ACC112 (cell line): Measurements from ENCODE around the gene NAV2.

Experiments used
- H2AFZ ChIP-seq: fragments of 200-600 bp; sonication (generic); one replicate; pipeline ENCODE4 v1.6.0; 2017; ENCODE audit warnings: antibody characterized with exemption, low read length; ENCODE audit not compliant: unreplicated experiment
- H3K27ac ChIP-seq: fragments of 200-600 bp; sonication (generic); 2 replicates; pipeline ENCODE4 v1.5.1; 2014; ENCODE audit warnings: low read depth, mild to moderate bottlenecking, antibody characterized with exemption, low read length, moderate library complexity
- H3K27me3 ChIP-seq: fragments of 200-600 bp; sonication (generic); 2 replicates; pipeline ENCODE4 v1.6.1; 2014; ENCODE audit warnings: mild to moderate bottlenecking, antibody characterized with exemption, low read length, moderate library complexity, mixed read lengths; ENCODE audit not compliant: insufficient read depth
- H3K36me3 ChIP-seq: fragments of 200-600 bp; sonication (generic); 2 replicates; pipeline ENCODE4 v1.6.1; 2016; ENCODE audit warnings: mild to moderate bottlenecking, antibody characterized with exemption, low read length, moderate library complexity, mixed read lengths; ENCODE audit not compliant: insufficient read depth
- H3K4me1 ChIP-seq: fragments of 200-600 bp; sonication (generic); one replicate; pipeline ENCODE4 v1.6.1; 2016; ENCODE audit warnings: low read length, mixed read lengths; ENCODE audit not compliant: insufficient read depth, unreplicated experiment, control insufficient read depth
- H3K4me3 ChIP-seq: fragments of 200-600 bp; sonication (generic); 2 replicates; pipeline ENCODE4 v1.5.1; 2014; ENCODE audit warnings: mild to moderate bottlenecking, low read depth, low read length
- H3K79me2 ChIP-seq: fragments of 200-600 bp; sonication (generic); one replicate; pipeline ENCODE4 v1.6.0; 2016; ENCODE audit warnings: low read length; ENCODE audit not compliant: control insufficient read depth, unreplicated experiment, insufficient read depth

NAV2 gene

GRCh38 chr11:19775622-19776021 lies 63.0 kb downstream of the NAV2 start:
- Histone ChIP-seq H3K4me3 (no peak overlapping the region), H3K4me1 (peaks cover 37% of the 10 kb centered on the region), H3K79me2 (peaks cover 95% of the 10 kb centered on the region), H3K36me3 (0 out of 2 replicates have a peak, but pooled peaks cover 6% of the 10 kb centered on the region), H3K27ac (no peak overlapping the region), H3K27me3 (no peaks in the 10 kb centered on the region), H2AFZ (no peak overlapping the region)

GRCh38 chr11:19777039-19777376 lies 64.4 kb downstream of the NAV2 start:
- Histone ChIP-seq H2AFZ (no peak overlapping the region), H3K36me3 (peaks cover 8% of the 10 kb centered on the region), H3K27ac (peak overlapping the region; percentile 68; the same call in 1 of the 2 replicates), H3K4me3 (peak overlapping the region; percentile 62), H3K27me3 (no peaks in the 10 kb centered on the region), H3K79me2 (peaks cover 95% of the 10 kb centered on the region), H3K4me1 (peaks cover 23% of the 10 kb centered on the region)

- Histone ChIP-seq H3K79me2 (peaks cover 95% of the 10 kb centered on the region), H3K4me3 (peak overlapping the region; percentile 62), H2AFZ (no peak overlapping the region), H3K27ac (peak overlapping the region; percentile 68; the same call in 1 of the 2 replicates), H3K27me3 (no peaks in the 10 kb centered on the region), H3K4me1 (peaks cover 18% of the 10 kb centered on the region), H3K36me3 (peaks cover 13% of the 10 kb centered on the region)
These were observed 64.9 kb downstream of the NAV2 start for GRCh38 chr11:19777377-19778102.

- no peaks in the 10 kb centered on the region for H3K27me3 ChIP-seq
- no peak overlapping the region for H2AFZ ChIP-seq
- no peak overlapping the region for H3K27ac ChIP-seq
- H3K36me3 ChIP-seq, result peaks cover 11% of the 10 kb centered on the region
- peaks cover 18% of the 10 kb centered on the region for H3K4me1 ChIP-seq
- peaks cover 92% of the 10 kb centered on the region for H3K79me2 ChIP-seq
- H3K4me3 ChIP-seq, result no peak overlapping the region
These were observed 67.1 kb downstream of the NAV2 start for GRCh38 chr11:19779740-19780139.

- peaks cover 15% of the 10 kb centered on the region for H3K4me1 ChIP-seq
- no peak overlapping the region for H2AFZ ChIP-seq
- H3K36me3 ChIP-seq, result peaks cover 11% of the 10 kb centered on the region
- no peaks in the 10 kb centered on the region for H3K27me3 ChIP-seq
- H3K4me3 ChIP-seq, result no peak overlapping the region
- no peak overlapping the region for H3K27ac ChIP-seq
- peaks cover 93% of the 10 kb centered on the region for H3K79me2 ChIP-seq
These were observed 68.7 kb downstream of the NAV2 start for GRCh38 chr11:19781351-19781750.

- Histone ChIP-seq H3K27me3 (no peaks in the 10 kb centered on the region), H3K4me1 (peaks cover 20% of the 10 kb centered on the region), H3K4me3 (no peak overlapping the region), H3K36me3 (peaks cover 11% of the 10 kb centered on the region), H3K27ac (no peak overlapping the region), H3K79me2 (peaks cover 95% of the 10 kb centered on the region), H2AFZ (no peak overlapping the region)
These were observed 72.6 kb downstream of the NAV2 start for GRCh38 chr11:19785265-19785664.

- H3K4me3 ChIP-seq, result no peak overlapping the region
- peaks cover 11% of the 10 kb centered on the region for H3K36me3 ChIP-seq
- H3K4me1 ChIP-seq, result peaks cover 23% of the 10 kb centered on the region
- H3K27ac ChIP-seq, result no peak overlapping the region
- peaks cover 95% of the 10 kb centered on the region for H3K79me2 ChIP-seq
- no peak overlapping the region for H2AFZ ChIP-seq
- H3K27me3 ChIP-seq, result no peaks in the 10 kb centered on the region
These were observed 74.0 kb downstream of the NAV2 start for GRCh38 chr11:19786644-19787043.

- Histone ChIP-seq H3K27me3 (no peaks in the 10 kb centered on the region), H3K36me3 (no peaks in the 10 kb centered on the region; the same call in 1 of the 2 replicates), H3K4me1 (peaks cover 23% of the 10 kb centered on the region), H3K79me2 (peaks cover 91% of the 10 kb centered on the region), H3K4me3 (no peak overlapping the region), H2AFZ (no peak overlapping the region), H3K27ac (no peak overlapping the region)
These were observed 75.8 kb downstream of the NAV2 start for GRCh38 chr11:19788435-19788834.

- Histone ChIP-seq H3K4me3 (no peak overlapping the region), H3K27ac (no peak overlapping the region), H3K4me1 (peaks cover 23% of the 10 kb centered on the region), H2AFZ (no peak overlapping the region), H3K36me3 (no peaks in the 10 kb centered on the region; the same call in 1 of the 2 replicates), H3K79me2 (peaks cover 93% of the 10 kb centered on the region), H3K27me3 (no peaks in the 10 kb centered on the region)
These were observed 76.6 kb downstream of the NAV2 start for GRCh38 chr11:19789245-19789644.

- Histone ChIP-seq H2AFZ (no peak overlapping the region), H3K36me3 (no peaks in the 10 kb centered on the region; the same call in 1 of the 2 replicates), H3K4me3 (no peak overlapping the region), H3K27me3 (no peaks in the 10 kb centered on the region), H3K4me1 (peaks cover 23% of the 10 kb centered on the region), H3K27ac (0 out of 2 replicates have a peak overlapping the region, but pooled peaks have one; percentile 3), H3K79me2 (peaks cover 93% of the 10 kb centered on the region)
These were observed 77.4 kb downstream of the NAV2 start for GRCh38 chr11:19789835-19790710.
